B cell (primary cell): ENCODE data around the gene EMB. TPM values are rescaled to one million over a fixed set of nuclear protein-coding genes. Genes with fewer than 3 reads are reported as not detected.
"Not testable (repeated sequence)": the region's sequence is repeated elsewhere in the genome, so short reads cannot be mapped to it uniquely, and the experiment has no call there.

ENCODE experiments used
- ATAC-seq: fragments of 200-7000 bp; cut with Tn5 transposase; one replicate; pipeline ENCODE4 v1.10.0; 2021; ENCODE audit warnings: low read depth, mild to moderate bottlenecking, moderate number of reproducible peaks, moderate library complexity
- CTCF ChIA-PET: fragments of 350-600 bp; sonication (Branson Sonifier 250); formaldehyde crosslinking; loops from one replicate; lab custom pipeline; 2021; ENCODE audit warnings: antibody characterized with exemption, inconsistent platforms; lab: Charles Lee
- POLR2A ChIA-PET: fragments of 350-600 bp; sonication (Branson Sonifier 250); formaldehyde crosslinking; loops from one replicate; lab custom pipeline; 2021; ENCODE audit warnings: antibody characterized with exemption; lab: Charles Lee
- DNase-seq: peaks from one replicate; pipeline ENCODE4 v3.0.0; 2013
- H2AFZ ChIP-seq: 2 replicates; pipeline ENCODE4 v1.6.1; 2012; ENCODE audit warnings: mild to moderate bottlenecking, low read depth, low read length; ENCODE audit not compliant: insufficient read depth, poor library complexity, severe bottlenecking
- H3K27ac ChIP-seq, 2 donors: 1 replicate in 1 of 2; 2 replicates in 1 of 2; pipeline ENCODE4 v1.5.1; 2012 to 2013; ENCODE audit warnings: low read length in 2 of 2, mild to moderate bottlenecking in 2 of 2, moderate library complexity in 1 of 2
- H3K27me3 ChIP-seq, 4 experiments: fragments of 200-600 bp in 1 of 4; sonication (generic) in 1 of 4; replicated peaks in 1 of 4; 1 replicate in 2 of 4; 2 replicates in 2 of 4; pipeline versions ENCODE4 v1.6.1 to v1.7.0; 2013 to 2016; ENCODE audit warnings: low read length in 3 of 4, mild to moderate bottlenecking in 2 of 4, mixed read lengths in 1 of 4, moderate library complexity in 1 of 4; ENCODE audit not compliant: insufficient read depth in 4 of 4, control insufficient read depth in 3 of 4; ENCODE audit errors: control extremely low read depth in 1 of 4
- H3K36me3 ChIP-seq, 2 experiments: replicated peaks in 1 of 2; 1 replicate in 1 of 2; 2 replicates in 1 of 2; pipeline versions ENCODE4 v1.6.1 to v1.7.1; 2013; ENCODE audit warnings: low read length in 1 of 2; ENCODE audit not compliant: insufficient read depth in 2 of 2, control insufficient read depth in 1 of 2; ENCODE audit errors: control extremely low read depth in 1 of 2, extremely low read depth in 1 of 2
- H3K4me1 ChIP-seq, 2 donors: fragments of 200-600 bp in 1 of 2; sonication (generic) in 1 of 2; 1 replicate in 1 of 2; 2 replicates in 1 of 2; pipeline versions ENCODE4 v1.5.1 to v1.6.1; 2013 to 2017; ENCODE audit warnings: low read length in 2 of 2; ENCODE audit not compliant: control insufficient read depth in 2 of 2, insufficient read depth in 2 of 2
- H3K4me2 ChIP-seq: replicated peaks from 2 replicates; pipeline ENCODE3; 2012; ENCODE audit warnings: mild to moderate bottlenecking, low read depth, low read length; ENCODE audit not compliant: poor library complexity, severe bottlenecking
- H3K4me3 ChIP-seq, 5 experiments: fragments of 200-600 bp in 1 of 5; sonication (generic) in 1 of 5; 1 replicate in 3 of 5; 2 replicates in 2 of 5; pipeline versions ENCODE4 v1.5.1 to v1.7.0; 2011 to 2016; ENCODE audit warnings: low read length in 4 of 5, mild to moderate bottlenecking in 4 of 5, low read depth in 2 of 5, control low read depth in 1 of 5, moderate library complexity in 1 of 5; ENCODE audit not compliant: insufficient read depth in 1 of 5; ENCODE audit errors: control extremely low read depth in 1 of 5, extremely low read depth in 1 of 5
- H3K79me2 ChIP-seq: fragments of 200-600 bp; sonication (generic); one replicate; pipeline ENCODE4 v1.6.0; 2016; ENCODE audit warnings: low read length; ENCODE audit not compliant: control insufficient read depth, insufficient read depth
- H3K9ac ChIP-seq: fragments of 200-600 bp; sonication (generic); 2 replicates; pipeline ENCODE4 v1.6.1; 2017; ENCODE audit warnings: mild to moderate bottlenecking, low read length, moderate library complexity
- H3K9me3 ChIP-seq, 3 donors: one replicate each; pipeline versions ENCODE4 v1.6.1 to v1.7.1; 2013; ENCODE audit warnings: low read length in 2 of 3; ENCODE audit not compliant: control insufficient read depth in 2 of 3, insufficient read depth in 1 of 3; ENCODE audit errors: control extremely low read depth in 1 of 3
- H4K20me1 ChIP-seq: 2 replicates; pipeline ENCODE4 v1.6.0; 2012; ENCODE audit warnings: mild to moderate bottlenecking, low read length; ENCODE audit not compliant: insufficient read depth, control insufficient read depth, poor library complexity, severe bottlenecking
- H3K27ac Mint-ChIP-seq: one replicate; pipeline ENCODE4 v1.8.0; 2021; ENCODE audit warnings: mixed read lengths
- H3K27me3 Mint-ChIP-seq: one replicate; pipeline ENCODE4 v1.8.0; 2021; ENCODE audit warnings: mixed read lengths
- H3K4me1 Mint-ChIP-seq: one replicate; pipeline ENCODE4 v1.8.0; 2021; ENCODE audit warnings: mixed read lengths
- H3K4me3 Mint-ChIP-seq: one replicate; pipeline ENCODE4 v1.8.0; 2021; ENCODE audit warnings: mixed read lengths
- H3K9me3 Mint-ChIP-seq: one replicate; pipeline ENCODE4 v1.8.0; 2022; ENCODE audit warnings: mixed read lengths; ENCODE audit not compliant: insufficient read depth
- CTCF ChIP-seq: fragments of 200-600 bp; IDR thresholded peaks from one replicate; pipeline ENCODE4 v1.8.0; 2022; ENCODE audit warnings: antibody characterized with exemption, mild to moderate bottlenecking
- EZH2 ChIP-seq: IDR thresholded peaks from 2 replicates; pipeline ENCODE4 v1.6.1; 2012; ENCODE audit warnings: borderline replicate concordance, low read depth, mild to moderate bottlenecking, moderate library complexity, low read length; ENCODE audit not compliant: insufficient read depth, poor library complexity, severe bottlenecking
- WGBS: methylation state at CpG from one replicate; pipeline ENCODE4 v1.1.5; 2013; ENCODE audit warnings: missing lambda C conversion rate; ENCODE audit not compliant: insufficient coverage; 5-methylcytosine and 5-hydroxymethylcytosine counted together
- intact Hi-C: fragments of 100-400 bp; cut with micrococcal nuclease; formaldehyde crosslinking; loops from one replicate; pipeline ENCODE4 v1.10.0; 2022
- polyA plus RNA-seq: library from polyadenylated mRNA; depleted of rRNA; stranded (reverse); fragments of >200 nt; gene quantifications from 2 replicates; pipeline ENCODE4 v1.2.3, GENCODE V29; 2012
- total RNA-seq, 2 donors: library from RNA; stranded (reverse); fragments of 120-200 nt in 1 of 2; gene quantifications; 1 replicate in 1 of 2; 2 replicates in 1 of 2; pipeline versions ENCODE4 v1.2.3 to v1.2.4, GENCODE V29; 2013 to 2022

EMB gene
- total and polyA plus RNA-seq, 2 donors (not counting 1 experiment from before 2014, with no cell fraction given): 40.7 to 95.7 TPM

- peaks cover 8% of the 10 kb centered on the region for H3K4me1 Mint-ChIP-seq
- Histone ChIP-seq H3K4me3 (no peak overlapping the region), H3K36me3 (no peaks in the 10 kb centered on the region), H4K20me1 (no peaks in the 10 kb centered on the region), H3K27ac (no peak overlapping the region), H3K4me2 (no peak overlapping the region), H3K4me1 (no peaks in the 10 kb centered on the region), H3K9me3 (peaks cover 0 to 2% (median 0%) of the 10 kb centered on the region in 3 donors), H3K27me3 (no peaks in the 10 kb centered on the region), H3K79me2 (no peaks in the 10 kb centered on the region), H3K9ac (no peak overlapping the region), H2AFZ (no peak overlapping the region)
- no peak for ATAC-seq
- CTCF ChIA-PET: no interaction called here
- POLR2A ChIA-PET: interaction anchor here (1.2 kb wide), 1 partner anchor 38 kb away, joined by 3 read pairs; no protein-coding TSS in a partner anchor
- 100% methylated on average over 1 of the region's 1 CpG for WGBS
- no peaks in the 10 kb centered on the region for H3K27me3 Mint-ChIP-seq
- no peak overlapping the region for H3K27ac Mint-ChIP-seq
- no peak for DNase-seq
- intact Hi-C loops: no loop called here
- peaks cover 3% of the 10 kb centered on the region for H3K9me3 Mint-ChIP-seq
- TF ChIP-seq EZH2 (no peak), CTCF (no peak)
- H3K4me3 Mint-ChIP-seq: no peak overlapping the region
These were observed 22.6 kb upstream of the EMB start for GRCh38 chr5:50463726-50464125.

- Histone ChIP-seq H3K4me3 (no peak overlapping the region), H3K79me2 (no peaks in the 10 kb centered on the region), H4K20me1 (no peaks in the 10 kb centered on the region), H3K9ac (no peak overlapping the region), H3K27me3 (no peaks in the 10 kb centered on the region), H3K27ac (no peak overlapping the region), H3K9me3 (peaks cover 0 to 5% (median 0%) of the 10 kb centered on the region in 3 donors), H3K4me1 (peaks cover 0 to 5% of the 10 kb centered on the region in 2 donors), H3K4me2 (no peak overlapping the region), H3K36me3 (no peaks in the 10 kb centered on the region), H2AFZ (no peak overlapping the region)
- WGBS: no CpG with 5 or more reads among the region's 2 CpGs
- intact Hi-C loops: no loop called here
- TF ChIP-seq CTCF (no peak), EZH2 (no peak)
- ChIA-PET POLR2A (interaction anchor here (1.2 kb wide), 1 partner anchor 39 kb away, joined by 3 read pairs; no protein-coding TSS in a partner anchor), CTCF (no interaction called here)
- Mint-ChIP-seq H3K27me3 (no peaks in the 10 kb centered on the region), H3K4me3 (no peak overlapping the region), H3K4me1 (peaks cover 12% of the 10 kb centered on the region), H3K27ac (no peak overlapping the region), H3K9me3 (peaks cover 3% of the 10 kb centered on the region)
- no peak for ATAC-seq
- no peak for DNase-seq
These were observed 22.0 kb upstream of the EMB start for GRCh38 chr5:50463047-50463446.

- DNase-seq, H3K4me1 ChIP-seq, H3K4me3 ChIP-seq, ATAC-seq, H3K27me3 ChIP-seq, H3K79me2 ChIP-seq, H2AFZ ChIP-seq, H3K36me3 ChIP-seq, POLR2A ChIA-PET, H3K27ac ChIP-seq, H3K4me2 ChIP-seq, H3K27ac Mint-ChIP-seq, H4K20me1 ChIP-seq, H3K9ac ChIP-seq, intact Hi-C loops, H3K4me3 Mint-ChIP-seq, H3K9me3 ChIP-seq, H3K27me3 Mint-ChIP-seq, H3K9me3 Mint-ChIP-seq, CTCF ChIA-PET: not testable (repeated sequence)
- H3K4me1 Mint-ChIP-seq: peaks cover 14% of the 10 kb centered on the region
- no CpG with 5 or more reads among the region's 1 CpG for whole genome bisulfite sequencing
These were observed 21.5 kb upstream of the EMB start for GRCh38 chr5:50462579-50462978.
